Measurements from ENCODE around the gene STMND1.

The STMND1 gene

GRCh38 chr6:17157617-17158016, 55.8 kb downstream of the STMND1 start:
- TF ChIP-seq CTCF (IDR thresholded peaks at IDR 0.05; ENCODE audit: insufficient read depth, low read length, poor library complexity, severe bottlenecking) (no peak), EZH2phosphoT487 (conservative IDR thresholded peaks at IDR 0.05; ENCODE audit: low read length) (no peak)

DNA sequence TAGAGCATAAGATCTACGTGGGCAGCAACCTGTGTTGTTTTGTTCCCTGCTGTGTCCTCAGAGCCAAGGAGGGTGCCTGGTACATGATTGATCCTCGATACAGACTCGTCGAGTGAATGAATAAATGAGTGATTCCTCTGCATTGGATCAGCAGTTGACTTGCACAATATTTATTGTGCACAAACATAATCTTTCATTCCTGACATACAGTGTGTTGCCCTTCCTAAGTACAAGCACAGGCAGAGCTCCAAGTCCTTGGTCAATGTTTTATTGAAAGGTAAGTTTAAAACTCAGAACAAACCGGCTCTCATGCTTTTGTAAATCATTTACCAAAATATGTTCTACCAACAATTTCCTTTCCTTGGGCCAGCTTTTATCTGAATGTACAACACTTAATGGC, 57.4 kb downstream of the STMND1 start:
- H3K4me3 ChIP-seq (ENCODE audit: insufficient read depth, low read length, poor library complexity, severe bottlenecking): no peak overlapping the region
- H3K4me2 ChIP-seq (ENCODE audit: low read depth, low read length, poor library complexity, severe bottlenecking): no peak overlapping the region
- no peak for TF ChIP-seq CTCF (IDR thresholded peaks at IDR 0.05; ENCODE audit: insufficient read depth, low read length, poor library complexity, severe bottlenecking)
- TF ChIP-seq EZH2phosphoT487 (conservative IDR thresholded peaks at IDR 0.05; ENCODE audit: low read length): no peak
- 0 out of 2 replicates have a peak, but pooled peaks cover 3% of the 10 kb centered on the region for H3K27me3 ChIP-seq (ENCODE audit: low read length)
- no peaks in the 10 kb centered on the region for H4K20me1 ChIP-seq (ENCODE audit: low read depth, low read length)
- H3K36me3 ChIP-seq (ENCODE audit: low read length): no peaks in the 10 kb centered on the region
- no peak overlapping the region for H2AFZ ChIP-seq (ENCODE audit: low read depth, low read length, severe bottlenecking)
- no peaks in the 10 kb centered on the region for H3F3A ChIP-seq (ENCODE audit: insufficient read depth)
- no peak overlapping the region for H3K27ac ChIP-seq (ENCODE audit: low read depth, low read length)
- no peaks in the 10 kb centered on the region for H3K9me2 ChIP-seq (replicated peaks; ENCODE audit: insufficient read depth, low read length)
- no peak overlapping the region for H3K9ac ChIP-seq (ENCODE audit: low read length)
- H3K9me3 ChIP-seq (ENCODE audit: insufficient read depth, low read length): no peaks in the 10 kb centered on the region
- no peaks in the 10 kb centered on the region for H3K79me2 ChIP-seq (ENCODE audit: insufficient read depth, low read length)

More at GRCh38 chr6:17157617-17158016, 55.8 kb downstream of the STMND1 start:
- Histone ChIP-seq H3K27me3 (ENCODE audit: low read length) (0 out of 2 replicates have a peak, but pooled peaks cover 3% of the 10 kb centered on the region), H3K4me2 (ENCODE audit: low read depth, low read length, poor library complexity, severe bottlenecking) (no peak overlapping the region), H3K27ac (ENCODE audit: low read depth, low read length) (no peak overlapping the region), H3F3A (ENCODE audit: insufficient read depth) (no peaks in the 10 kb centered on the region), H3K9me3 (ENCODE audit: insufficient read depth, low read length) (peaks cover 6% of the 10 kb centered on the region; the same call in 1 of the 2 replicates), H3K36me3 (ENCODE audit: low read length) (no peaks in the 10 kb centered on the region), H2AFZ (ENCODE audit: low read depth, low read length, severe bottlenecking) (no peak overlapping the region), H3K9ac (ENCODE audit: low read length) (no peak overlapping the region), H4K20me1 (ENCODE audit: low read depth, low read length) (no peaks in the 10 kb centered on the region), H3K9me2 (replicated peaks; ENCODE audit: insufficient read depth, low read length) (no peaks in the 10 kb centered on the region), H3K4me3 (ENCODE audit: insufficient read depth, low read length, poor library complexity, severe bottlenecking) (no peak overlapping the region), H3K79me2 (ENCODE audit: insufficient read depth, low read length) (no peaks in the 10 kb centered on the region)

GRCh38 chr6:17161076-17161475, 59.2 kb downstream of the STMND1 start:
- 0 out of 2 replicates have a peak, but pooled peaks cover 3% of the 10 kb centered on the region for H3K27me3 ChIP-seq (ENCODE audit: low read length)
- no peak overlapping the region for H3K27ac ChIP-seq (ENCODE audit: low read depth, low read length)
- H2AFZ ChIP-seq (ENCODE audit: low read depth, low read length, severe bottlenecking): no peak overlapping the region
- no peaks in the 10 kb centered on the region for H3F3A ChIP-seq (ENCODE audit: insufficient read depth)
- H3K9me2 ChIP-seq (replicated peaks; ENCODE audit: insufficient read depth, low read length): no peaks in the 10 kb centered on the region
- H3K4me2 ChIP-seq (ENCODE audit: low read depth, low read length, poor library complexity, severe bottlenecking): no peak overlapping the region
- no peaks in the 10 kb centered on the region for H4K20me1 ChIP-seq (ENCODE audit: low read depth, low read length)
- no peak overlapping the region for H3K4me3 ChIP-seq (ENCODE audit: insufficient read depth, low read length, poor library complexity, severe bottlenecking)
- H3K9ac ChIP-seq (ENCODE audit: low read length): no peak overlapping the region
- TF ChIP-seq CTCF (IDR thresholded peaks at IDR 0.05; ENCODE audit: insufficient read depth, low read length, poor library complexity, severe bottlenecking): no peak
- no peak for TF ChIP-seq EZH2phosphoT487 (conservative IDR thresholded peaks at IDR 0.05; ENCODE audit: low read length)
- no peaks in the 10 kb centered on the region for H3K9me3 ChIP-seq (ENCODE audit: insufficient read depth, low read length)
- H3K36me3 ChIP-seq (ENCODE audit: low read length): no peaks in the 10 kb centered on the region
- no peaks in the 10 kb centered on the region for H3K79me2 ChIP-seq (ENCODE audit: insufficient read depth, low read length)
